NCI-H2029 treated with DMSO at 0.1 percent for 48 hours (cell line): ENCODE measurements around the gene RNF5.
"Not testable (repeated sequence)": the region's sequence is repeated elsewhere in the genome, so short reads cannot be mapped to it uniquely, and the experiment has no call there.

Experiments
- DNase-seq: peaks from one replicate; lab custom pipeline; 2025; lab: John Stamatoyannopoulos, UW

Gene RNF5

GRCh38 chr6:32210191-32210601, 32.0 kb downstream of the RNF5 start:
- DNase-seq: no peak

- DNase-seq: not testable (repeated sequence)
Observed at GRCh38 chr6:32211432-32211831, 33.2 kb downstream of the RNF5 start.

- DNase-seq: no peak
Observed at GRCh38 chr6:32212076-32212760, 34.0 kb downstream of the RNF5 start.

- no peak for DNase-seq
Observed at GRCh38 chr6:32213649-32214048, 35.4 kb downstream of the RNF5 start.

- DNase-seq: no peak
Observed at GRCh38 chr6:32214126-32214525, 35.9 kb downstream of the RNF5 start.

GRCh38 chr6:32215617-32216016, 37.4 kb downstream of the RNF5 start:
- DNase-seq: no peak

GRCh38 chr6:32216285-32216684, 38.1 kb downstream of the RNF5 start:
- DNase-seq: no peak

GRCh38 chr6:32216998-32217397, 38.8 kb downstream of the RNF5 start:
- no peak for DNase-seq

- DNase-seq: no peak
Observed at GRCh38 chr6:32218167-32218566, 40.0 kb downstream of the RNF5 start.

GRCh38 chr6:32220021-32220420, 41.8 kb downstream of the RNF5 start:
- no peak for DNase-seq

GRCh38 chr6:32222333-32223230, 44.4 kb downstream of the RNF5 start:
- DNase-seq: no peak

- no peak for DNase-seq
Observed at GRCh38 chr6:32223258-32224235, 45.3 kb downstream of the RNF5 start, which contains the start of gene NOTCH4. Gene NOTCH4, minus strand, starts transcription at chr6:32224067. Its CDS starts 139 bp downstream, at chr6:32223928.

- DNase-seq: no peak
Observed at GRCh38 chr6:32224696-32225095, 46.5 kb downstream of the RNF5 start.

- DNase-seq: no peak
Observed at GRCh38 chr6:32226434-32226833, 48.2 kb downstream of the RNF5 start.
